HG03460 (cell line): ENCODE measurements around the gene C1QTNF1.

Experiments
- ATAC-seq: cut with Tn5 transposase; IDR thresholded peaks from one replicate; pipeline ENCODE4 v1.9.1; 2021; ENCODE audit not compliant: unreplicated experiment

C1QTNF1 gene

GRCh38 chr17:79090443-79091225, 66.7 kb downstream of the C1QTNF1 start:
- ATAC-seq = no peak

- no peak for ATAC-seq
Observed at GRCh38 chr17:79091226-79091670, 67.3 kb downstream of the C1QTNF1 start.

- no peak for ATAC-seq
Observed at GRCh38 chr17:79092567-79092966, 68.6 kb downstream of the C1QTNF1 start.

- no peak for ATAC-seq
Observed at GRCh38 chr17:79093270-79093669, 69.3 kb downstream of the C1QTNF1 start.

GRCh38 chr17:79094261-79094660, 70.3 kb downstream of the C1QTNF1 start:
- no peak for ATAC-seq

- ATAC-seq = no peak
Observed at GRCh38 chr17:79095345-79096055, 71.5 kb downstream of the C1QTNF1 start.

- no peak for ATAC-seq
Observed at GRCh38 chr17:79096477-79096876, 72.5 kb downstream of the C1QTNF1 start.

GRCh38 chr17:79097226-79098055, 73.5 kb downstream of the C1QTNF1 start:
- no peak for ATAC-seq

GRCh38 chr17:79098282-79098867, 74.4 kb downstream of the C1QTNF1 start:
- no peak for ATAC-seq
